ENCODE results near the gene RUBCN. TPM values are rescaled to one million over a fixed set of nuclear protein-coding genes. Genes with fewer than 3 reads are reported as not detected.
"Not testable (repeated sequence)": the region's sequence is repeated elsewhere in the genome, so short reads cannot be mapped to it uniquely, and the experiment has no call there.

Gene RUBCN
- total and polyA plus RNA-seq, 9 of the 15 experiments (the other 6 are each of a cell fraction or from before 2014, with no cell fraction given), result 8.4 to 24.0 (median 11.9) TPM

DNA sequence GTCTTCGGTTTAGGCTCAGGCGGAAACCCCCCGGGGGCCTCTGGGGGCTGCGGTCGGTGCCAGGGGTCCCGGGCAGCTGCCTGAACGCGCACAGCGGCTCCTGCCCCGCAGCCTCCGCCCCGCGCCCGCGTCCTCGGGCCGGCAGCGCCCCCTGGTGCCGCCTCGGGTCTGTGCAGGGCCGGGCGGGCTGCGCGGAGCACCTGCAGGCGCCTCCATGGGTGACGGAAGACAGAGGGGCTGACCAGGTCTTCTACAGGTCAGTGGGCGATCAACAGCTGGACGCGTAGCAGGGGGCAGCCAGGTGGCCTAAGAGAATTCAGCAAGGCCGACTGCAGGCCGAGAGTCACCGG, 71.6 kb downstream of the RUBCN start:
- H3K27ac ChIP-seq (ENCODE audit: extremely low read depth, low read depth, low read length); H3K36me3 ChIP-seq (ENCODE audit: control insufficient read depth, insufficient read depth, low read length); BruUV-seq (replicated peaks); H3K9me1 ChIP-seq (ENCODE audit: control insufficient read depth, insufficient read depth, low read length); CTCF ChIA-PET (ENCODE audit: low intra/inter-chr PET ratio); H2AFZ ChIP-seq (ENCODE audit: low read depth, low read length); DNase-seq (ENCODE audit: extremely low read depth in 1 of 4, low spot score in 3 of 4); H3K79me2 ChIP-seq (ENCODE audit: control insufficient read depth, insufficient read depth, low read length); H3K4me3 ChIP-seq; FAIRE-seq; in situ Hi-C loops (cut with MboI); H3K9me3 ChIP-seq (replicated peaks; ENCODE audit: control insufficient read depth, insufficient read depth, low read depth, low read length); POLR2A ChIA-PET; H4K20me1 ChIP-seq (replicated peaks; ENCODE audit: control insufficient read depth, insufficient read depth, low read length); H3K27me3 ChIP-seq (ENCODE audit: control insufficient read depth in 2 of 2, insufficient read depth in 2 of 2, low read length in 2 of 2); H3K4me2 ChIP-seq (ENCODE audit: insufficient read depth, low read length): not testable (repeated sequence)
- WGBS (ENCODE audit: insufficient coverage, low coverage, missing lambda C conversion rate), result 0% methylated on average over 3 of the region's 32 CpGs
- intact Hi-C loops (cut with micrococcal nuclease), result loop anchor here (5.0 to 10.0 kb wide), 2 partner anchors 68 to 120 kb away; no protein-coding TSS in a partner anchor
- peak; percentile 98 for ATAC-seq
- Histone ChIP-seq H3K9ac (ENCODE audit: insufficient read depth in 1 of 2, low read depth in 2 of 2, low read length in 2 of 2) (peak overlapping the region in 1 of 2 experiments; percentile 64; a peak in 1 of 4 replicates), H3K4me1 (replicated peaks in 1 of 2; ENCODE audit: control insufficient read depth in 2 of 2, insufficient read depth in 2 of 2, low read length in 2 of 2) (peaks cover 12 to 13% of the 10 kb centered on the region in 2 experiments; a peak in 4 of 5 replicates)

DNA sequence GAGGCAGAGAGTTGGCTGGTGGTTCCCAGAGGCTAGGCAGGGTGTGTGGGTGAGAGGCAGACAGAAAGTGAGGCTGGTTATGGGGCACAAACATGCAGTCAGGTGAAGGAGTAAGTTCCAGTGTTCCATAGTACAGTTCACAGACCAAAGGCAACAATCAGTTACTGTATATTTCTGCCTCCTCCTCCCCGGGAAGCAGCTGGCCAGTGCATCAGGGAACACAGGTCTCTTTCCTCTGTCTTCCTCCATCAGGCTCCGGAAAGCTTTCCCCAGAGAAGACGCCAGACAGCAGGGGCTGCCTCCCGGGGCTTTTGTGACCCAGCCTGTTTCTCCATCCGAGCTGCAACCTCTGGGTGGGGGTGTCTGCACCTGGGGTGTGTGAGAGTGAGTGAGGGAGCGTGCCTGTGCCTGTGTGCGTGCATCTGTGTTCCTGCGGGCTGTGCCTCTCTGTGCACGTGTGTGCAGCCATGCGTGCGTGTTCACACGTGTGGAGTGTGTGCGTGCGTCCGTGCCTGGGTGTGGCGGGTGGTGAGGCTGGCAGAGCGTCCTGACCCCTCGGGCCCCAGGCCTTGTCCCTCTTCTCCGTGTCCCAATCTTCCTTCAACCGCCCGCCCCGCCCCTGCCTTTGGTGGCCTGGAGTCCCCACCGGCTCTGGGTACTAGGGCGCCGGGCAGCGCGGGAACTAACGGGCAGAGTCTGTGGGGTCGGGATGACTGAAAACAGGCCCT, 72.1 kb downstream of the RUBCN start:
- H2AFZ ChIP-seq (ENCODE audit: low read depth, low read length), result 0 out of 2 replicates have a peak overlapping the region, but pooled peaks have one; percentile 51
- H3K79me2 ChIP-seq (ENCODE audit: control insufficient read depth, insufficient read depth, low read length); H3K27ac ChIP-seq (ENCODE audit: extremely low read depth, low read depth, low read length); in situ Hi-C loops (cut with MboI); H3K36me3 ChIP-seq (ENCODE audit: control insufficient read depth, insufficient read depth, low read length); H4K20me1 ChIP-seq (replicated peaks; ENCODE audit: control insufficient read depth, insufficient read depth, low read length); H3K9me1 ChIP-seq (ENCODE audit: control insufficient read depth, insufficient read depth, low read length); FAIRE-seq; H3K4me2 ChIP-seq (ENCODE audit: insufficient read depth, low read length); H3K27me3 ChIP-seq (ENCODE audit: control insufficient read depth in 2 of 2, insufficient read depth in 2 of 2, low read length in 2 of 2); CTCF ChIA-PET (ENCODE audit: low intra/inter-chr PET ratio); POLR2A ChIA-PET; BruUV-seq (replicated peaks); H3K9me3 ChIP-seq (replicated peaks; ENCODE audit: control insufficient read depth, insufficient read depth, low read depth, low read length); DNase-seq (ENCODE audit: extremely low read depth in 1 of 4, low spot score in 3 of 4): not testable (repeated sequence)
- H3K4me3 ChIP-seq, result 0 out of 2 replicates have a peak overlapping the region, but pooled peaks have one; percentile 11
- intact Hi-C loops (cut with micrococcal nuclease), result loop anchor here (5.0 to 10.0 kb wide), 2 partner anchors 67 to 120 kb away; no protein-coding TSS in a partner anchor
- 13% methylated on average over 16 of the region's 29 CpGs for WGBS (ENCODE audit: insufficient coverage, low coverage, missing lambda C conversion rate)
- peak; percentile 66 for ATAC-seq
- H3K9ac ChIP-seq (ENCODE audit: insufficient read depth in 1 of 2, low read depth in 2 of 2, low read length in 2 of 2), result peak overlapping the region in 1 of 2 experiments; percentile 64; a peak in 1 of 4 replicates
- peaks cover 12 to 17% of the 10 kb centered on the region in 2 experiments; a peak in 4 of 5 replicates for H3K4me1 ChIP-seq (replicated peaks in 1 of 2; ENCODE audit: control insufficient read depth in 2 of 2, insufficient read depth in 2 of 2, low read length in 2 of 2)
